ENCODE measurements around the gene HOXA5. TPM values are rescaled to one million over a fixed set of nuclear protein-coding genes. Genes with fewer than 3 reads are reported as not detected.

HOXA5 gene
- total RNA-seq, 1 experiment from 2014 or later = 6.7 TPM

DNA sequence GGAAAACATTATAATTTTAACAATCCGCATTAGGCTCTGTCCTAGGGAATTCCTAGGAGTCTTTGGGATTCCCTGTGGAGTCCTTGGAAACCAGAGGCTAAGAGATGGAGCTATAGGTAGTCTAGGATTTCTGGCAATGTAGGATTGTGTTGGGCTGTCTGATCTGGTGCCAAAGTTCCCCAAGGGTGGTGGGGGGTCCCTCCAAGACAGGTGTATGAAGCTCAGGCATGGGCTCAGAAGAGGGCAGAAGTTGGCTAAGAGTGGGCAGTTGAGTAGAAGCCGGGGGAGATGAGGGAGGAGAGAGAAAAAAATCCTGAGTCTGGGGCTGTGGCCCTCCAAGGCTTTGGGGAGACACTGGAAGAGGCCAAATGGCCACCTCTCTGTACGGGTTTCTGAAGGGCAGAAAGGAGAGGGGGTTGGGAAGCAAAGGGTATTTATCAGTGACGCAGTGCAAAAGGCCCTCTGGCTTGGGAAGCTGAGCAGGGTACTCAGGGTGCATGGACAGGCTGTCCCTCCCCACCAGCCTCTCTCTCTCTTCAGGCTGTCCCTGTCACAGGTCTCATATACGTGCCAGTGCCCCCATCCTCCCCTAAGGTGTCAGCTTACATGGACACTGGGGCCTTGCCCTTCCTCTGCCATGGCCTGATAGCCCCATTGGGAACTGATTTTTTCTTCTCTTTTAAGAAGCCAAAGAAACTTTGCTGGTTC, 3.2 kb upstream of the HOXA5 start:
- DNase-seq (ENCODE audit: low read depth, low spot score) = no peak
- H2AFZ ChIP-seq (ENCODE audit: low read depth, low read length, poor library complexity, severe bottlenecking) = no peak overlapping the region
- no peak overlapping the region for H3K27ac ChIP-seq (ENCODE audit: low read depth, low read length)
- no peak overlapping the region for H3K9ac ChIP-seq (ENCODE audit: low read length)
- H3K27me3 ChIP-seq (ENCODE audit: insufficient read depth, low read length) = no peaks in the 10 kb centered on the region
- H4K20me1 ChIP-seq (ENCODE audit: insufficient read depth) = no peaks in the 10 kb centered on the region
- ATAC-seq = no peak
- H3K4me1 ChIP-seq (ENCODE audit: control insufficient read depth in 1 of 2, insufficient read depth in 2 of 2, low read length in 2 of 2) = peaks cover 17 to 41% of the 10 kb centered on the region in 2 experiments
- peaks cover 6 to 12% of the 10 kb centered on the region in 2 experiments; a peak in 2 of 4 replicates for H3K36me3 ChIP-seq (ENCODE audit: control insufficient read depth in 1 of 2, insufficient read depth in 2 of 2, low read length in 2 of 2)
- H3K9me2 ChIP-seq (ENCODE audit: insufficient read depth) = no peaks in the 10 kb centered on the region
- ChIA-PET RAD21 (ENCODE audit: low non-redundant PET in 1 of 2, low total read pairs in 2 of 2, uncharacterized antibody in 2 of 2, unreplicated experiment in 2 of 2) (no interaction called here), CTCF (no interaction called here), POLR2A (no interaction called here)
- intact Hi-C loops (cut with micrococcal nuclease) = no loop called here
- no peak for TF ChIP-seq FOSL1 (IDR thresholded peaks at IDR 0.05; ENCODE audit: low read depth)
- TF ChIP-seq, protein P1, sequence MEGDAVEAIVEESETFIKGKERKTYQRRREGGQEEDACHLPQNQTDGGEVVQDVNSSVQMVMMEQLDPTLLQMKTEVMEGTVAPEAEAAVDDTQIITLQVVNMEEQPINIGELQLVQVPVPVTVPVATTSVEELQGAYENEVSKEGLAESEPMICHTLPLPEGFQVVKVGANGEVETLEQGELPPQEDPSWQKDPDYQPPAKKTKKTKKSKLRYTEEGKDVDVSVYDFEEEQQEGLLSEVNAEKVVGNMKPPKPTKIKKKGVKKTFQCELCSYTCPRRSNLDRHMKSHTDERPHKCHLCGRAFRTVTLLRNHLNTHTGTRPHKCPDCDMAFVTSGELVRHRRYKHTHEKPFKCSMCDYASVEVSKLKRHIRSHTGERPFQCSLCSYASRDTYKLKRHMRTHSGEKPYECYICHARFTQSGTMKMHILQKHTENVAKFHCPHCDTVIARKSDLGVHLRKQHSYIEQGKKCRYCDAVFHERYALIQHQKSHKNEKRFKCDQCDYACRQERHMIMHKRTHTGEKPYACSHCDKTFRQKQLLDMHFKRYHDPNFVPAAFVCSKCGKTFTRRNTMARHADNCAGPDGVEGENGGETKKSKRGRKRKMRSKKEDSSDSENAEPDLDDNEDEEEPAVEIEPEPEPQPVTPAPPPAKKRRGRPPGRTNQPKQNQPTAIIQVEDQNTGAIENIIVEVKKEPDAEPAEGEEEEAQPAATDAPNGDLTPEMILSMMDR (IDR thresholded peaks at IDR 0.05 in 2 of 3, conservative IDR thresholded peaks at IDR 0.05 in 1 of 3; ENCODE audit: borderline replicate concordance in 1 of 3, insufficient read depth in 1 of 3, low read depth in 2 of 3, low read length in 2 of 3) = no peak
- no peak for TF ChIP-seq TCF7L2 (IDR thresholded peaks at IDR 0.05; ENCODE audit: borderline replicate concordance, extremely low read depth, insufficient read depth, insufficient read length)
- no peak for TF ChIP-seq CBX3 (IDR thresholded peaks at IDR 0.05; ENCODE audit: low read depth)
- TF ChIP-seq ZFX (IDR thresholded peaks at IDR 0.05) = no peak
- no peak for TF ChIP-seq POLR2A (IDR thresholded peaks at IDR 0.05; ENCODE audit: borderline replicate concordance, extremely low read depth, insufficient read depth, insufficient read length)
- TF ChIP-seq, protein P2, sequence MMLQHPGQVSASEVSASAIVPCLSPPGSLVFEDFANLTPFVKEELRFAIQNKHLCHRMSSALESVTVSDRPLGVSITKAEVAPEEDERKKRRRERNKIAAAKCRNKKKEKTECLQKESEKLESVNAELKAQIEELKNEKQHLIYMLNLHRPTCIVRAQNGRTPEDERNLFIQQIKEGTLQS (IDR thresholded peaks at IDR 0.05) = no peak
- TF ChIP-seq, protein P3, sequence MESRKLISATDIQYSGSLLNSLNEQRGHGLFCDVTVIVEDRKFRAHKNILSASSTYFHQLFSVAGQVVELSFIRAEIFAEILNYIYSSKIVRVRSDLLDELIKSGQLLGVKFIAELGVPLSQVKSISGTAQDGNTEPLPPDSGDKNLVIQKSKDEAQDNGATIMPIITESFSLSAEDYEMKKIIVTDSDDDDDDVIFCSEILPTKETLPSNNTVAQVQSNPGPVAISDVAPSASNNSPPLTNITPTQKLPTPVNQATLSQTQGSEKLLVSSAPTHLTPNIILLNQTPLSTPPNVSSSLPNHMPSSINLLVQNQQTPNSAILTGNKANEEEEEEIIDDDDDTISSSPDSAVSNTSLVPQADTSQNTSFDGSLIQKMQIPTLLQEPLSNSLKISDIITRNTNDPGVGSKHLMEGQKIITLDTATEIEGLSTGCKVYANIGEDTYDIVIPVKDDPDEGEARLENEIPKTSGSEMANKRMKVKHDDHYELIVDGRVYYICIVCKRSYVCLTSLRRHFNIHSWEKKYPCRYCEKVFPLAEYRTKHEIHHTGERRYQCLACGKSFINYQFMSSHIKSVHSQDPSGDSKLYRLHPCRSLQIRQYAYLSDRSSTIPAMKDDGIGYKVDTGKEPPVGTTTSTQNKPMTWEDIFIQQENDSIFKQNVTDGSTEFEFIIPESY (IDR thresholded peaks at IDR 0.05; ENCODE audit: extremely low read depth, insufficient replicate concordance, low read length) = no peak
- no peak for TF ChIP-seq ELF1 (IDR thresholded peaks at IDR 0.05; ENCODE audit: borderline replicate concordance, low read depth)
- no peak for TF ChIP-seq POLR2AphosphoS5 (IDR thresholded peaks at IDR 0.05; ENCODE audit: low read depth, low read length)
- TF ChIP-seq SRF (IDR thresholded peaks at IDR 0.05; ENCODE audit: low read depth) = no peak
- no peak overlapping the region for H3K4me3 ChIP-seq (replicated peaks in 1 of 2; ENCODE audit: low read depth in 1 of 2, low read length in 2 of 2)
- no TSS peak for BruUV-seq (replicated peaks)
- H3K4me2 ChIP-seq (ENCODE audit: low read length) = no peak overlapping the region
- H3K9me3 ChIP-seq (ENCODE audit: control insufficient read depth in 1 of 2, insufficient read depth in 1 of 2, low read depth in 1 of 2, low read length in 2 of 2) = no peaks in the 10 kb centered on the region
- H3K79me2 ChIP-seq (ENCODE audit: insufficient read depth, low read length) = peaks cover 44% of the 10 kb centered on the region
